Endothelial cell of umbilical vein (primary cell): ENCODE data around the gene SNX9.

ENCODE experiments used
- CTCF ChIP-seq, 2 donors: IDR thresholded peaks; 1 replicate in 1 of 2; 2 replicates in 1 of 2; pipeline ENCODE4 v1.5.1; 2011; ENCODE audit warnings: low read length in 2 of 2, mild to moderate bottlenecking in 2 of 2, moderate library complexity in 2 of 2, control low read depth in 1 of 2, inconsistent platforms in 1 of 2, low read depth in 1 of 2; ENCODE audit not compliant: insufficient read depth in 1 of 2; ENCODE audit errors: extremely low read depth in 1 of 2
- POLR2AphosphoS5 ChIP-seq: IDR thresholded peaks from 2 replicates; pipeline ENCODE4 v1.6.1; 2012; ENCODE audit warnings: low read depth, mild to moderate bottlenecking, control low read depth, low read length, moderate library complexity; ENCODE audit not compliant: insufficient read depth

DNA sequence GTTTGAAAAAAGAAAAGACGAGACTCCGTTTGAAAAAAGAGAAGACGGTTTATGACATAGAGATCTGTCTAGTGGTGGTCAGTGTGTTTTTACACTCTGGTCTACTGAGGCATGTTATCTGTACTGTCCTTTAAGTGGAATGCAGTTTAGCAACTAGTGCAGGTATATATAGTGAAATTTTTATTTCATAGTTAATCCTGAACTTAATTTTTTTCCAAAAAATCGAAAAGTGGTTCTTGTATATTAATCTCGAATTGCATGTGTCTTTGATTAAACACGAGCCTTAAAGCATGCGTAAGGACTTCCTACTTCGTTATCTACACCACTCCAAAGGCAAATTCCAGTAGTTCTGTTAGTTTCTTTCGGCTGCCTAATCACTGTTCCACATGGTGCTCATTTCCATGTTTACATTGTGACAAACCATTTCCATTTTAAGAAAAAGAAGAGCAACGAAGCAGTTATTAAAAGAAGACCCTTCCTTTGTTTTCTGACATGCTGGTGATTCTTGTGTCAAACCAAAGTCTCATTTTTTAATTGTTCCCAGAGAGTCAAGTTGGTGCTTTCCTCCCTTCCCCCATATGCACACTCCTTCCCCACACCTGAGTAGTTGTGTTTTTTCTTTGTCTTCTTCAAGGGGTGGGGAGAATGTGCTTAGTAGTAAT lies 2.3 kb downstream of the SNX9 start:
- TF ChIP-seq POLR2AphosphoS5 = peak; percentile 66
- TF ChIP-seq CTCF (IDR thresholded peaks at IDR 0.05; ENCODE audit: extremely low read depth in 1 of 2, insufficient read depth in 1 of 2, low read depth in 1 of 2, low read length in 2 of 2) = no peak
